DOHH2 (cell line): ENCODE data around the gene FAM221A.

Source experiments
- CTCF ChIP-seq: fragments of 200-600 bp; sonication (generic); IDR thresholded peaks from one replicate; pipeline ENCODE4 v1.5.1; 2014; ENCODE audit warnings: antibody characterized with exemption, mild to moderate bottlenecking, low read depth, low read length; ENCODE audit not compliant: poor library complexity, severe bottlenecking
- EZH2phosphoT487 ChIP-seq: fragments of 200-600 bp; sonication (generic); IDR thresholded peaks from 2 replicates; pipeline ENCODE4 v1.6.1; 2017; ENCODE audit warnings: borderline replicate concordance, mild to moderate bottlenecking, antibody characterized with exemption, low read length, moderate library complexity, mixed read lengths

DNA sequence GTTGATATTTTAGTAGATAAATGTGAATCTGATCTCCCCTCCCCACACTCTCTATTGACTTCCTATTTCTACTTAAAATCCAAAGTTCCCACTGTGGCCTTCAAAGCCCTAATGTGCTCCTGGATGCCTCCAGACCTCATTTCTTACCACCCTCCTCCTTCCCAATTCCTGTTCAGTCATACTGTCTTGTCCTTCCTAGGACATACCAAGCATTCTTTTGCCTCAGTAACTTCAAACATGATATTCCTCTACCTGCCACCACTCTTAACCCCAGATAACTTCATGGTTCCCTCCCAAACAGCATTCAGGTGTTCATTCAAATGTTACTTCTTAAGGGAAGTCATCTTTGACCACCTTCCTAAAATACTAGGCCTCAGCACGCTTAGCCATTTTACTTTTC lies 34.2 kb upstream of the FAM221A start:
- TF ChIP-seq CTCF (no peak), EZH2phosphoT487 (no peak)
